ENCODE data around the gene LYAR.
A peak's percentile ranks its signal among the peaks of the same experiment; 100 is the strongest.

LYAR gene

GRCh38 chr4:4320951-4321714, 31.2 kb upstream of the LYAR start:
- DNase-seq = no peak
- H3K4me2 ChIP-seq (ENCODE audit: low read length) = no peak overlapping the region
- no peak overlapping the region for H3K27ac ChIP-seq (ENCODE audit: low read depth, low read length)
- no peak overlapping the region for H2BK5ac ChIP-seq (ENCODE audit: low read depth, low read length, poor library complexity)
- H3K9me3 ChIP-seq (ENCODE audit: insufficient read depth, low read depth, low read length) = no peaks in the 10 kb centered on the region
- H2AFZ ChIP-seq (ENCODE audit: insufficient read depth, low read length, poor library complexity) = no peak overlapping the region
- no peak overlapping the region for H2BK120ac ChIP-seq (ENCODE audit: insufficient read depth, low read length, poor library complexity)
- no peak overlapping the region for H3K9ac ChIP-seq (ENCODE audit: low read length)
- no peaks in the 10 kb centered on the region for H3K79me2 ChIP-seq (ENCODE audit: control insufficient read depth, insufficient read depth, low read length, poor library complexity)
- H4K91ac ChIP-seq (ENCODE audit: low read depth, low read length) = no peak overlapping the region
- H3K79me1 ChIP-seq (ENCODE audit: low read length) = no peaks in the 10 kb centered on the region
- H3K18ac ChIP-seq (ENCODE audit: low read length) = no peak overlapping the region
- H2BK12ac ChIP-seq (ENCODE audit: low read length) = no peak overlapping the region
- H4K12ac ChIP-seq (ENCODE audit: low read depth, low read length) = no peak overlapping the region
- no peak overlapping the region for H3K14ac ChIP-seq (ENCODE audit: low read length)
- H3K4me1 ChIP-seq (ENCODE audit: control insufficient read depth in 1 of 2, insufficient read depth in 2 of 2, low read length in 2 of 2) = no peaks in the 10 kb centered on the region
- H3K27me3 ChIP-seq (ENCODE audit: insufficient read depth, low read length) = no peaks in the 10 kb centered on the region
- H4K8ac ChIP-seq (ENCODE audit: low read depth, low read length) = no peak overlapping the region
- WGBS (ENCODE audit: extremely low coverage, insufficient coverage, insufficient read length) = no CpG with 5 or more reads among the region's 26 CpGs
- H3K4ac ChIP-seq (ENCODE audit: low read depth, low read length) = no peak overlapping the region
- H3K36me3 ChIP-seq (ENCODE audit: control insufficient read depth in 1 of 2, insufficient read depth in 2 of 2, low read length in 2 of 2) = peaks cover 23 to 27% of the 10 kb centered on the region in 2 experiments
- H3K23ac ChIP-seq (ENCODE audit: low read length) = no peak overlapping the region
- no peak overlapping the region for H2AK5ac ChIP-seq (ENCODE audit: low read length)
- no peak overlapping the region for H3K4me3 ChIP-seq (ENCODE audit: low read depth, low read length)

- H3K79me2 ChIP-seq (ENCODE audit: control insufficient read depth, insufficient read depth, low read length, poor library complexity) = no peaks in the 10 kb centered on the region
- no peak overlapping the region for H2BK120ac ChIP-seq (ENCODE audit: insufficient read depth, low read length, poor library complexity)
- peaks cover 27 to 31% of the 10 kb centered on the region in 2 experiments for H3K36me3 ChIP-seq (ENCODE audit: control insufficient read depth in 1 of 2, insufficient read depth in 2 of 2, low read length in 2 of 2)
- H3K9me3 ChIP-seq (ENCODE audit: insufficient read depth, low read depth, low read length) = no peaks in the 10 kb centered on the region
- no peak overlapping the region for H2BK5ac ChIP-seq (ENCODE audit: low read depth, low read length, poor library complexity)
- no peak overlapping the region for H4K12ac ChIP-seq (ENCODE audit: low read depth, low read length)
- no peaks in the 10 kb centered on the region for H3K79me1 ChIP-seq (ENCODE audit: low read length)
- no peaks in the 10 kb centered on the region for H3K27me3 ChIP-seq (ENCODE audit: insufficient read depth, low read length)
- WGBS (ENCODE audit: extremely low coverage, insufficient coverage, insufficient read length) = no CpG with 5 or more reads among the region's 15 CpGs
- no peak overlapping the region for H4K91ac ChIP-seq (ENCODE audit: low read depth, low read length)
- H3K4me1 ChIP-seq (ENCODE audit: control insufficient read depth in 1 of 2, insufficient read depth in 2 of 2, low read length in 2 of 2) = no peaks in the 10 kb centered on the region
- H4K8ac ChIP-seq (ENCODE audit: low read depth, low read length) = no peak overlapping the region
- H3K4ac ChIP-seq (ENCODE audit: low read depth, low read length) = no peak overlapping the region
- no peak overlapping the region for H3K23ac ChIP-seq (ENCODE audit: low read length)
- H3K9ac ChIP-seq (ENCODE audit: low read length) = no peak overlapping the region
- H3K14ac ChIP-seq (ENCODE audit: low read length) = no peak overlapping the region
- H3K27ac ChIP-seq (ENCODE audit: low read depth, low read length) = no peak overlapping the region
- H2AK5ac ChIP-seq (ENCODE audit: low read length) = no peak overlapping the region
- H2BK12ac ChIP-seq (ENCODE audit: low read length) = no peak overlapping the region
- DNase-seq = no peak
- H2AFZ ChIP-seq (ENCODE audit: insufficient read depth, low read length, poor library complexity) = no peak overlapping the region
- H3K18ac ChIP-seq (ENCODE audit: low read length) = no peak overlapping the region
- H3K4me3 ChIP-seq (ENCODE audit: low read depth, low read length) = no peak overlapping the region
- no peak overlapping the region for H3K4me2 ChIP-seq (ENCODE audit: low read length)
Observed at GRCh38 chr4:4320528-4320927, 30.6 kb upstream of the LYAR start.

- Histone ChIP-seq H4K12ac (ENCODE audit: low read depth, low read length) (no peak overlapping the region), H3K4me3 (ENCODE audit: low read depth, low read length) (peak overlapping the region; percentile 25), H3K27me3 (ENCODE audit: insufficient read depth, low read length) (no peaks in the 10 kb centered on the region), H3K4me1 (ENCODE audit: control insufficient read depth in 1 of 2, insufficient read depth in 2 of 2, low read length in 2 of 2) (no peaks in the 10 kb centered on the region), H3K79me1 (ENCODE audit: low read length) (no peaks in the 10 kb centered on the region), H3K36me3 (ENCODE audit: control insufficient read depth in 1 of 2, insufficient read depth in 2 of 2, low read length in 2 of 2) (peaks cover 39 to 41% of the 10 kb centered on the region in 2 experiments), H2BK120ac (ENCODE audit: insufficient read depth, low read length, poor library complexity) (no peak overlapping the region), H3K4ac (ENCODE audit: low read depth, low read length) (no peak overlapping the region), H3K79me2 (ENCODE audit: control insufficient read depth, insufficient read depth, low read length, poor library complexity) (no peaks in the 10 kb centered on the region), H3K14ac (ENCODE audit: low read length) (no peak overlapping the region), H2BK5ac (ENCODE audit: low read depth, low read length, poor library complexity) (no peak overlapping the region), H2AK5ac (ENCODE audit: low read length) (no peak overlapping the region), H4K91ac (ENCODE audit: low read depth, low read length) (no peak overlapping the region), H3K23ac (ENCODE audit: low read length) (no peak overlapping the region), H3K27ac (ENCODE audit: low read depth, low read length) (no peak overlapping the region), H4K8ac (ENCODE audit: low read depth, low read length) (no peak overlapping the region), H2AFZ (ENCODE audit: insufficient read depth, low read length, poor library complexity) (no peak overlapping the region), H3K9ac (ENCODE audit: low read length) (no peak overlapping the region), H2BK12ac (ENCODE audit: low read length) (no peak overlapping the region), H3K18ac (ENCODE audit: low read length) (no peak overlapping the region), H3K9me3 (ENCODE audit: insufficient read depth, low read depth, low read length) (no peaks in the 10 kb centered on the region), H3K4me2 (ENCODE audit: low read length) (no peak overlapping the region)
- DNase-seq = no peak
- WGBS (ENCODE audit: extremely low coverage, insufficient coverage, insufficient read length) = no CpG with 5 or more reads among the region's 23 CpGs
Observed at GRCh38 chr4:4317496-4318232, 27.7 kb upstream of the LYAR start.

GRCh38 chr4:4316150-4316495, 26.2 kb upstream of the LYAR start:
- no peak overlapping the region for H2AK5ac ChIP-seq (ENCODE audit: low read length)
- DNase-seq = no peak

More at GRCh38 chr4:4316150-4316495, 26.2 kb upstream of the LYAR start:
- Histone ChIP-seq H4K8ac (ENCODE audit: low read depth, low read length) (no peak overlapping the region), H2AFZ (ENCODE audit: insufficient read depth, low read length, poor library complexity) (no peak overlapping the region), H2BK5ac (ENCODE audit: low read depth, low read length, poor library complexity) (no peak overlapping the region), H3K4ac (ENCODE audit: low read depth, low read length) (no peak overlapping the region), H3K18ac (ENCODE audit: low read length) (no peak overlapping the region), H3K4me1 (ENCODE audit: control insufficient read depth in 1 of 2, insufficient read depth in 2 of 2, low read length in 2 of 2) (no peaks in the 10 kb centered on the region), H3K79me1 (ENCODE audit: low read length) (no peaks in the 10 kb centered on the region), H4K91ac (ENCODE audit: low read depth, low read length) (no peak overlapping the region), H3K23ac (ENCODE audit: low read length) (no peak overlapping the region), H3K27ac (ENCODE audit: low read depth, low read length) (no peak overlapping the region), H2BK12ac (ENCODE audit: low read length) (no peak overlapping the region), H3K14ac (ENCODE audit: low read length) (no peak overlapping the region), H3K79me2 (ENCODE audit: control insufficient read depth, insufficient read depth, low read length, poor library complexity) (no peaks in the 10 kb centered on the region), H3K4me3 (ENCODE audit: low read depth, low read length) (no peak overlapping the region), H3K27me3 (ENCODE audit: insufficient read depth, low read length) (no peaks in the 10 kb centered on the region), H3K9me3 (ENCODE audit: insufficient read depth, low read depth, low read length) (no peaks in the 10 kb centered on the region), H3K36me3 (ENCODE audit: control insufficient read depth in 1 of 2, insufficient read depth in 2 of 2, low read length in 2 of 2) (peaks cover 29 to 32% of the 10 kb centered on the region in 2 experiments), H3K4me2 (ENCODE audit: low read length) (no peak overlapping the region), H4K12ac (ENCODE audit: low read depth, low read length) (no peak overlapping the region), H2BK120ac (ENCODE audit: insufficient read depth, low read length, poor library complexity) (no peak overlapping the region), H3K9ac (ENCODE audit: low read length) (no peak overlapping the region)
- no CpG with 5 or more reads among the region's 13 CpGs for whole genome bisulfite sequencing (ENCODE audit: extremely low coverage, insufficient coverage, insufficient read length)

Measured in trophoblast cell (in vitro differentiated cells and primary cell).